Stimulated activated naive CD8-positive, alpha-beta T cell treated with anti-CD3 and anti-CD28 coated beads, Interleukin-15, Interleukin-2, amounts not matched to agents 100 ng/mL and 50 ng/mL, for 24 hours (primary cell): Measurements from ENCODE around the gene ZNF407.

Experiments used
- H3K27ac Mint-ChIP-seq: one replicate; pipeline ENCODE4 v1.8.0; 2021; ENCODE audit warnings: mild to moderate bottlenecking, mixed read lengths
- H3K27me3 Mint-ChIP-seq: one replicate; pipeline ENCODE4 v1.8.0; 2021; ENCODE audit warnings: mixed read lengths
- H3K36me3 Mint-ChIP-seq: one replicate; pipeline ENCODE4 v1.8.0; 2021; ENCODE audit warnings: low read depth, mixed read lengths
- H3K4me1 Mint-ChIP-seq: one replicate; pipeline ENCODE4 v1.8.0; 2021; ENCODE audit warnings: low read depth, mixed read lengths
- H3K4me3 Mint-ChIP-seq: one replicate; pipeline ENCODE4 v1.8.0; 2021; ENCODE audit warnings: mild to moderate bottlenecking, mixed read lengths
- H3K9me3 Mint-ChIP-seq: one replicate; pipeline ENCODE4 v1.8.0; 2021; ENCODE audit warnings: mixed read lengths

ZNF407 gene

GRCh38 chr18:74832999-74833398, 235.3 kb downstream of the ZNF407 start:
- peaks cover 14% of the 10 kb centered on the region for H3K4me1 Mint-ChIP-seq
- H3K9me3 Mint-ChIP-seq = no peaks in the 10 kb centered on the region
- peaks cover 30% of the 10 kb centered on the region for H3K36me3 Mint-ChIP-seq
- H3K27ac Mint-ChIP-seq = no peak overlapping the region
- no peak overlapping the region for H3K4me3 Mint-ChIP-seq
- no peaks in the 10 kb centered on the region for H3K27me3 Mint-ChIP-seq

- Mint-ChIP-seq H3K4me3 (no peak overlapping the region), H3K9me3 (no peaks in the 10 kb centered on the region), H3K36me3 (peaks cover 36% of the 10 kb centered on the region), H3K4me1 (peaks cover 19% of the 10 kb centered on the region), H3K27me3 (no peaks in the 10 kb centered on the region), H3K27ac (no peak overlapping the region)
These were observed 237.0 kb downstream of the ZNF407 start for GRCh38 chr18:74834424-74835309.

GRCh38 chr18:74836296-74837139, 238.8 kb downstream of the ZNF407 start:
- Mint-ChIP-seq H3K9me3 (no peaks in the 10 kb centered on the region), H3K4me3 (no peak overlapping the region), H3K4me1 (peaks cover 31% of the 10 kb centered on the region), H3K27ac (no peak overlapping the region), H3K27me3 (no peaks in the 10 kb centered on the region), H3K36me3 (peaks cover 40% of the 10 kb centered on the region)

GRCh38 chr18:74840492-74841167, 243.0 kb downstream of the ZNF407 start:
- Mint-ChIP-seq H3K4me3 (no peak overlapping the region), H3K27me3 (no peaks in the 10 kb centered on the region), H3K27ac (peak overlapping the region; percentile 32), H3K36me3 (peaks cover 33% of the 10 kb centered on the region), H3K4me1 (peaks cover 20% of the 10 kb centered on the region), H3K9me3 (no peaks in the 10 kb centered on the region)

- Mint-ChIP-seq H3K27me3 (no peaks in the 10 kb centered on the region), H3K27ac (no peak overlapping the region)
These were observed 243.6 kb downstream of the ZNF407 start for GRCh38 chr18:74841248-74841647.

GRCh38 chr18:74849301-74849700, 251.6 kb downstream of the ZNF407 start:
- Mint-ChIP-seq H3K4me3 (no peak overlapping the region), H3K4me1 (no peaks in the 10 kb centered on the region), H3K27ac (no peak overlapping the region), H3K27me3 (no peaks in the 10 kb centered on the region), H3K9me3 (no peaks in the 10 kb centered on the region), H3K36me3 (peaks cover 18% of the 10 kb centered on the region)

More at GRCh38 chr18:74841248-74841647, 243.6 kb downstream of the ZNF407 start:
- no peak overlapping the region for H3K4me3 Mint-ChIP-seq
- no peaks in the 10 kb centered on the region for H3K9me3 Mint-ChIP-seq
- H3K4me1 Mint-ChIP-seq = peaks cover 20% of the 10 kb centered on the region
- peaks cover 32% of the 10 kb centered on the region for H3K36me3 Mint-ChIP-seq

- H3K36me3 Mint-ChIP-seq = peaks cover 3% of the 10 kb centered on the region
- no peaks in the 10 kb centered on the region for H3K27me3 Mint-ChIP-seq
- H3K9me3 Mint-ChIP-seq = no peaks in the 10 kb centered on the region
- H3K27ac Mint-ChIP-seq = no peak overlapping the region
- no peak overlapping the region for H3K4me3 Mint-ChIP-seq
- H3K4me1 Mint-ChIP-seq = no peaks in the 10 kb centered on the region
These were observed 258.8 kb downstream of the ZNF407 start for GRCh38 chr18:74856434-74856833.

GRCh38 chr18:74856928-74857327, 259.3 kb downstream of the ZNF407 start:
- no peak overlapping the region for H3K4me3 Mint-ChIP-seq
- no peak overlapping the region for H3K27ac Mint-ChIP-seq
- H3K36me3 Mint-ChIP-seq = no peaks in the 10 kb centered on the region
- H3K27me3 Mint-ChIP-seq = no peaks in the 10 kb centered on the region
- H3K9me3 Mint-ChIP-seq = no peaks in the 10 kb centered on the region
- H3K4me1 Mint-ChIP-seq = no peaks in the 10 kb centered on the region

GRCh38 chr18:74857901-74858300, 260.2 kb downstream of the ZNF407 start:
- Mint-ChIP-seq H3K9me3 (no peaks in the 10 kb centered on the region), H3K36me3 (peaks cover 7% of the 10 kb centered on the region), H3K4me3 (no peak overlapping the region), H3K27ac (no peak overlapping the region), H3K27me3 (no peaks in the 10 kb centered on the region), H3K4me1 (no peaks in the 10 kb centered on the region)

- Mint-ChIP-seq H3K4me3 (no peak overlapping the region), H3K27ac (no peak overlapping the region), H3K9me3 (no peaks in the 10 kb centered on the region), H3K36me3 (peaks cover 7% of the 10 kb centered on the region), H3K4me1 (no peaks in the 10 kb centered on the region), H3K27me3 (no peaks in the 10 kb centered on the region)
These were observed 263.5 kb downstream of the ZNF407 start for GRCh38 chr18:74861154-74861553.

- H3K36me3 Mint-ChIP-seq = peaks cover 7% of the 10 kb centered on the region
- H3K4me3 Mint-ChIP-seq = no peak overlapping the region
- no peak overlapping the region for H3K27ac Mint-ChIP-seq
- no peaks in the 10 kb centered on the region for H3K4me1 Mint-ChIP-seq
- no peaks in the 10 kb centered on the region for H3K27me3 Mint-ChIP-seq
- no peaks in the 10 kb centered on the region for H3K9me3 Mint-ChIP-seq
These were observed 264.4 kb downstream of the ZNF407 start for GRCh38 chr18:74862094-74862493.

- Mint-ChIP-seq H3K4me3 (no peak overlapping the region), H3K27ac (no peak overlapping the region), H3K36me3 (peaks cover 7% of the 10 kb centered on the region), H3K4me1 (peaks cover 4% of the 10 kb centered on the region), H3K27me3 (no peaks in the 10 kb centered on the region), H3K9me3 (no peaks in the 10 kb centered on the region)
These were observed 268.9 kb downstream of the ZNF407 start for GRCh38 chr18:74866577-74866976.

- Mint-ChIP-seq H3K4me1 (peaks cover 4% of the 10 kb centered on the region), H3K27ac (no peak overlapping the region), H3K27me3 (no peaks in the 10 kb centered on the region), H3K9me3 (no peaks in the 10 kb centered on the region), H3K36me3 (no peaks in the 10 kb centered on the region), H3K4me3 (no peak overlapping the region)
These were observed 270.8 kb downstream of the ZNF407 start for GRCh38 chr18:74868461-74868860.

- no peak overlapping the region for H3K4me3 Mint-ChIP-seq
- H3K4me1 Mint-ChIP-seq = peaks cover 4% of the 10 kb centered on the region
- H3K9me3 Mint-ChIP-seq = no peaks in the 10 kb centered on the region
- H3K36me3 Mint-ChIP-seq = no peaks in the 10 kb centered on the region
- no peaks in the 10 kb centered on the region for H3K27me3 Mint-ChIP-seq
- H3K27ac Mint-ChIP-seq = no peak overlapping the region
These were observed 272.5 kb downstream of the ZNF407 start for GRCh38 chr18:74869904-74870863.
